ENCODE results near the gene RASSF1.

DNA sequence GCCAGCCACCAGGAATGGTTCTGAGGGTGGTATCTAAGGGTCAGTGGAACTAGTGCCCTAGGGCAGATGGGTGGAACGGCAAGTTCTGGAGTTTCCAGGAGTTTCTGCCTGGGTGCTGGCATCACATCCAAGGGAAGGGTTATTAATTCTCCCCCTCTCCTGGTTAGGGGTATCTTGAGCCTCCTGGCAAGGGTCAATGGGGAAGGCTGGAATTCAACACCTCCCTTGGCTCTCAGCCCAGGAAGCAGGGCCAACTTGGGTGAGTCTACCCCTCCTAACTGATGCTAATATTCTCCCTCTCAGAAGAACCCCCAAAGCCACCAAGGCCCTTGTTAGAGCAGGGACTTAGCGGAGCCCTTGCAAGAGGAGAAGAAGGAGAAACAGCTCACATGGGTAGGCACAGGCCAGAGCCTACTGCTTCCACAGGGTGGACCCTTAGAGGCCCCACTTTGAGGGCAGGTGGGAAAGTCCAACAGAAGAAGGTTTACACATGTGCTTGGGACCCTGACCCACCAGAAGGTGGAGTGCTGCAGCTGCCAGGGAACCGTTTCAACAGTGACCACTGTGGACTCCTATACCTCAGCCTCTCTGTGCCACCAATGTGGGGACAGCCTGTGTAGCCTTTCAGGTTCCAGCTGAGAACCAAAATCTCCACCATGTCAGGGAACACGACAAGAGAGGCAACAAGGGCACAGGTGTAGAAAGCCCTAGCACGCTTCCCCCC lies 15.4 kb upstream of the RASSF1 start:
- TF ChIP-seq, protein P1, sequence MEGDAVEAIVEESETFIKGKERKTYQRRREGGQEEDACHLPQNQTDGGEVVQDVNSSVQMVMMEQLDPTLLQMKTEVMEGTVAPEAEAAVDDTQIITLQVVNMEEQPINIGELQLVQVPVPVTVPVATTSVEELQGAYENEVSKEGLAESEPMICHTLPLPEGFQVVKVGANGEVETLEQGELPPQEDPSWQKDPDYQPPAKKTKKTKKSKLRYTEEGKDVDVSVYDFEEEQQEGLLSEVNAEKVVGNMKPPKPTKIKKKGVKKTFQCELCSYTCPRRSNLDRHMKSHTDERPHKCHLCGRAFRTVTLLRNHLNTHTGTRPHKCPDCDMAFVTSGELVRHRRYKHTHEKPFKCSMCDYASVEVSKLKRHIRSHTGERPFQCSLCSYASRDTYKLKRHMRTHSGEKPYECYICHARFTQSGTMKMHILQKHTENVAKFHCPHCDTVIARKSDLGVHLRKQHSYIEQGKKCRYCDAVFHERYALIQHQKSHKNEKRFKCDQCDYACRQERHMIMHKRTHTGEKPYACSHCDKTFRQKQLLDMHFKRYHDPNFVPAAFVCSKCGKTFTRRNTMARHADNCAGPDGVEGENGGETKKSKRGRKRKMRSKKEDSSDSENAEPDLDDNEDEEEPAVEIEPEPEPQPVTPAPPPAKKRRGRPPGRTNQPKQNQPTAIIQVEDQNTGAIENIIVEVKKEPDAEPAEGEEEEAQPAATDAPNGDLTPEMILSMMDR (IDR thresholded peaks at IDR 0.05 in 2 of 3, conservative IDR thresholded peaks at IDR 0.05 in 1 of 3; ENCODE audit: borderline replicate concordance in 1 of 3, insufficient read depth in 1 of 3, low read depth in 2 of 3, low read length in 2 of 3): no peak
- TF ChIP-seq REST (IDR thresholded peaks at IDR 0.05; ENCODE audit: low read depth) (no peak), YY1 (IDR thresholded peaks at IDR 0.05; ENCODE audit: extremely low read depth, insufficient replicate concordance, low read depth, low read length) (no peak), POLR2A (IDR thresholded peaks at IDR 0.05; ENCODE audit: borderline replicate concordance, extremely low read depth, insufficient read depth, insufficient read length) (no peak), SP1 (IDR thresholded peaks at IDR 0.05; ENCODE audit: low read depth) (no peak), EZH2 (IDR thresholded peaks at IDR 0.05) (no peak), POLR2AphosphoS5 (IDR thresholded peaks at IDR 0.05; ENCODE audit: low read depth, low read length) (no peak), RAD21 (IDR thresholded peaks at IDR 0.05; ENCODE audit: low read depth) (no peak), ZBTB33 (IDR thresholded peaks at IDR 0.05; ENCODE audit: extremely low read depth, insufficient replicate concordance, low read length) (no peak), ATF3 (IDR thresholded peaks at IDR 0.05) (no peak)
- TF ChIP-seq, protein P2, sequence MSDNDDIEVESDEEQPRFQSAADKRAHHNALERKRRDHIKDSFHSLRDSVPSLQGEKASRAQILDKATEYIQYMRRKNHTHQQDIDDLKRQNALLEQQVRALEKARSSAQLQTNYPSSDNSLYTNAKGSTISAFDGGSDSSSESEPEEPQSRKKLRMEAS (IDR thresholded peaks at IDR 0.05): no peak
